HG03432 (cell line): ENCODE measurements around the gene SRP14.
"Not testable (repeated sequence)": the region's sequence is repeated elsewhere in the genome, so short reads cannot be mapped to it uniquely, and the experiment has no call there.

ENCODE experiments used
- ATAC-seq: cut with Tn5 transposase; IDR thresholded peaks from one replicate; pipeline ENCODE4 v1.9.1; 2021; ENCODE audit warnings: mild to moderate bottlenecking, moderate library complexity; ENCODE audit not compliant: unreplicated experiment

SRP14 gene

DNA sequence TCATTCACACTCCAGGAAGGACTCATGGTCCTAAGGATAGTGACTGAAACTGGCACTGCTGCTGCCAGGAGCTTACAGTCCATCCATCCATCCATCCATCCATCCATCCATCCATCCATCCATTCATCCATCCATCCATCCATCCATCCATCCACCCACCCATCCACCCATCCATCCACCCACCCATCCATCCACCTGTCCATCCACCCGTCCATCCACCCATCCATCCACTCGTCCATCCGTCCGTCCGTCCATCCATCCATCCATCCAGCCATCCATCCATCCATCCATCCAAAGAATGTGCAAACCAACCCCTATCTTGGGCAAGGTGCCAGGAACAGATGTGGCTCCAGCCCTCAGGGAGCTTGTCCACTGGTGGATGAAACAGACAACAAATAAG is 46.0 kb downstream of the SRP14 start:
- not testable (repeated sequence) for ATAC-seq

DNA sequence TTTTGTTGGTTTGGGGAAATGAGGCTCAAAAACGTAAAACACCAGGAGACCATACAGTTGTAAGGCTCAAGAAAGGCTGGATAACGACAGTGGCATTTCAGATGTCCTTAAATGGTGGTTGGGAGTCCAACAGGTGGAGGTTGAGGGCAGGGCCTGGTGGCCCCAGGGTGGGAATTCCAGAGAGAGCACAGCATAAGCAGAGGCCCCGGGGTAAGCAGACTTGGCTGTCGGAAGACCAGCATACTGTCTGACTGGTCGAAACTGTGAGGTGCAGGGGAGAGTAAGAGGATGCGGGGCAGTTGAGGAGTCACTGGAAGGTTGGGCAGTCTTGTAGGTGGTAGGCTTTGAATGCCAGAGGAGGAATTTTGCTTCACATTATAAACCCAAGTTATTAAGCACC is 48.3 kb downstream of the SRP14 start:
- no peak for ATAC-seq

DNA sequence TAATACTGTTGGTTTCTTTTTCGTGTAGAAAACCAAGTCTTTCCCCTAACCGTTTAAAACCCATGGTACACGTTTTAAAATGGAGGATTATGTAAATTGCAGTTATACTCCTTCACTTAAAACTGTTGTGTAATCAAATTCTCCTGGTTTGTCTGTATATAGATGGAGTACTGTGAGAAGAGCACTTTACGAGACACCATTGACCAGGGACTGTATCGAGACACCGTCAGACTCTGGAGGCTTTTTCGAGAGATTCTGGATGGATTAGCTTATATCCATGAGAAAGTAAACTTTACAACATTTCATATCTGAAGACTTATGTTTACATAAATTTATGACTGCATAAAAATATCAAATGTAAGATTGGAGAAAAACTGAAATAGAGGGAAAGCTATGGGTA is 51.2 kb downstream of the SRP14 start:
- ATAC-seq, result no peak
